ENCODE measurements around the gene HSF5. TPM values are rescaled to one million over a fixed set of nuclear protein-coding genes. Genes with fewer than 3 reads are reported as not detected.

HSF5 gene
- polyA plus RNA-seq, 2 of the 4 experiments (the other 2 are of a cell fraction), result not detected

GRCh38 chr17:58410714-58411407 lies 77.3 kb downstream of the HSF5 start:
- Histone ChIP-seq H3K9me3 (no peaks in the 10 kb centered on the region), H3K27ac (no peak overlapping the region), H3K4me2 (peak overlapping the region; percentile 79; the same call in 1 of the 3 replicates), H3K4me1 (peaks cover 37% of the 10 kb centered on the region; the same call in 2 of the 3 replicates), H3K4me3 (no peak overlapping the region)
- POLR2A ChIA-PET, result interaction anchor here (1.1 kb wide), 1 partner anchor 59 kb away, joined by 3 read pairs; the partner anchor contains the start of gene SUPT4H1
- CTCF ChIA-PET, result interaction anchor here (0.8 to 1.6 kb wide), 5 partner anchors 41 to 161 kb away, joined by 3 to 9 read pairs (median 3); no protein-coding TSS in a partner anchor
- no peak for FAIRE-seq
- no peak for DNase-seq (ENCODE audit: low read depth in 1 of 2, low spot score in 1 of 2)
- no peak for ATAC-seq
- TF ChIP-seq MAFK (IDR thresholded peaks at IDR 0.05; ENCODE audit: partially characterized antibody) (peak; percentile 58), EP300 (IDR thresholded peaks at IDR 0.05) (no peak), MAZ (IDR thresholded peaks at IDR 0.05; ENCODE audit: borderline replicate concordance, low read depth, low read length) (no peak), CEBPB (IDR thresholded peaks at IDR 0.05) (no peak), USF2 (IDR thresholded peaks at IDR 0.05) (no peak)

GRCh38 chr17:58409432-58409831 lies 78.8 kb downstream of the HSF5 start:
- ChIA-PET POLR2A (no interaction called here), CTCF (interaction anchor here (0.9 to 1.6 kb wide), 5 partner anchors 8 to 92 kb away, joined by 3 to 6 read pairs (median 3); partner anchors contain the start of gene RNF43)
- DNase-seq (ENCODE audit: low read depth in 1 of 2, low spot score in 1 of 2), result no peak
- 75% methylated on average over 5 of the region's 5 CpGs for WGBS (ENCODE audit: missing lambda C conversion rate)
- Histone ChIP-seq H3K27ac (no peak overlapping the region), H3K4me3 (no peak overlapping the region), H3K4me1 (peaks cover 33% of the 10 kb centered on the region; the same call in 2 of the 3 replicates), H3K4me2 (no peak overlapping the region), H3K9me3 (no peaks in the 10 kb centered on the region)
- TF ChIP-seq HOXB5 (CRISPR knock-in tag; IDR thresholded peaks at IDR 0.05) (no peak), NPAS2 (CRISPR knock-in tag; IDR thresholded peaks at IDR 0.05; ENCODE audit: borderline replicate concordance) (no peak), RCOR1 (IDR thresholded peaks at IDR 0.05; ENCODE audit: low read depth, low read length) (no peak), ATOH8 (CRISPR knock-in tag; IDR thresholded peaks at IDR 0.05; ENCODE audit: low read depth) (no peak), ZC3H11A (IDR thresholded peaks at IDR 0.05) (no peak), HMGXB4 (CRISPR knock-in tag; IDR thresholded peaks at IDR 0.05; ENCODE audit: borderline replicate concordance) (no peak), FOXS1 (CRISPR knock-in tag; IDR thresholded peaks at IDR 0.05) (no peak), RFX5 (IDR thresholded peaks at IDR 0.05) (no peak), HOXA7 (CRISPR knock-in tag; IDR thresholded peaks at IDR 0.05) (no peak), E2F6 (IDR thresholded peaks at IDR 0.05; ENCODE audit: borderline replicate concordance, low read depth) (no peak), HOXB13 (CRISPR knock-in tag; IDR thresholded peaks at IDR 0.05; ENCODE audit: low read depth) (no peak), FOSB (CRISPR knock-in tag; IDR thresholded peaks at IDR 0.05) (no peak), CTCF (IDR thresholded peaks at IDR 0.05) (no peak), MYC (IDR thresholded peaks at IDR 0.05; ENCODE audit: borderline replicate concordance, low read length) (no peak), ZNF302 (CRISPR knock-in tag; IDR thresholded peaks at IDR 0.05) (no peak), CBX8 (IDR thresholded peaks at IDR 0.05) (no peak), NFE2L2 (conservative IDR thresholded peaks at IDR 0.05; ENCODE audit: low read length) (no peak), HES2 (IDR thresholded peaks at IDR 0.05) (no peak)
- no peak for ATAC-seq
- no peak for FAIRE-seq

Measured in A549 (cell line).